PC-9 (cell line): ENCODE data around the gene WDR3. TPM values are rescaled to one million over a fixed set of nuclear protein-coding genes. Genes with fewer than 3 reads are reported as not detected.
A peak's percentile ranks its signal among the peaks of the same experiment; 100 is the strongest.

ENCODE experiments used
- BruUV-seq: library from RNA; stranded (reverse); fragments of 400-500 nt; replicated peaks from 2 replicates; lab custom pipeline; 2021; lab: Mats Ljungman, UMichigan
- CTCF ChIA-PET: fragments of 300-600 bp; sonication (Branson Sonifier 250); formaldehyde crosslinking; loops from one replicate; lab custom pipeline; 2022; ENCODE audit warnings: antibody characterized with exemption; lab: Charles Lee
- POLR2A ChIA-PET: fragments of 300-600 bp; sonication (Branson Sonifier 250); formaldehyde crosslinking; loops from one replicate; lab custom pipeline; 2022; ENCODE audit warnings: antibody characterized with exemption; ENCODE audit not compliant: unreplicated experiment; lab: Charles Lee
- DNase-seq, 2 experiments: peaks; one replicate each; pipeline versions ENCODE4 v3.0.0 to v3.0.0-alpha.2; 2015 to 2022; ENCODE audit warnings: mixed read lengths in 1 of 2
- H2AFZ ChIP-seq: fragments of 200-600 bp; sonication (generic); 2 replicates; pipeline ENCODE4 v1.8.1; 2017; ENCODE audit warnings: antibody characterized with exemption
- H3F3A ChIP-seq: fragments of 200-600 bp; sonication (generic); 2 replicates; pipeline ENCODE4 v1.8.1; 2017; ENCODE audit warnings: antibody characterized with exemption, mild to moderate bottlenecking, low read depth; ENCODE audit not compliant: insufficient read depth
- H3K27ac ChIP-seq: fragments of 200-600 bp; sonication (generic); 2 replicates; pipeline ENCODE4 v1.6.1; 2016; ENCODE audit warnings: mixed run types
- H3K27me3 ChIP-seq: fragments of 200-600 bp; sonication (generic); 2 replicates; pipeline ENCODE4 v1.6.1; 2016; ENCODE audit warnings: low read depth, mixed run types; ENCODE audit not compliant: insufficient read depth
- H3K36me3 ChIP-seq: fragments of 200-600 bp; sonication (generic); 2 replicates; pipeline ENCODE4 v1.6.1; 2016; ENCODE audit warnings: low read depth, mixed run types
- H3K4me1 ChIP-seq: fragments of 200-600 bp; sonication (generic); replicated peaks from 2 replicates; pipeline ENCODE4 v1.6.1; 2016; ENCODE audit warnings: mixed run types; ENCODE audit not compliant: insufficient read depth
- H3K4me2 ChIP-seq: fragments of 200-600 bp; sonication (generic); 2 replicates; pipeline ENCODE4 v1.6.1; 2017; ENCODE audit warnings: mixed run types
- H3K4me3 ChIP-seq: fragments of 200-600 bp; sonication (generic); 2 replicates; pipeline ENCODE4 v1.6.1; 2016; ENCODE audit warnings: mixed run types
- H3K79me2 ChIP-seq: fragments of 200-600 bp; sonication (generic); 2 replicates; pipeline ENCODE4 v1.6.1; 2017; ENCODE audit warnings: low read depth, mixed run types
- H3K9me2 ChIP-seq: fragments of 200-600 bp; sonication (generic); 2 replicates; pipeline ENCODE4 v1.8.1; 2017; ENCODE audit warnings: mild to moderate bottlenecking; ENCODE audit not compliant: insufficient read depth
- H3K9me3 ChIP-seq: fragments of 200-600 bp; sonication (generic); 2 replicates; pipeline ENCODE4 v1.8.1; 2016; ENCODE audit warnings: low read depth; ENCODE audit not compliant: insufficient read depth
- H4K20me1 ChIP-seq: fragments of 200-600 bp; sonication (generic); 2 replicates; pipeline ENCODE4 v1.8.1; 2017; ENCODE audit not compliant: insufficient read depth
- CTCF ChIP-seq: fragments of 200-600 bp; sonication (generic); conservative IDR thresholded peaks from 2 replicates; pipeline ENCODE4 v1.6.1; 2017; ENCODE audit warnings: mixed run types, antibody characterized with exemption, mild to moderate bottlenecking, moderate library complexity
- EZH2 ChIP-seq: fragments of 200-600 bp; sonication (generic); IDR thresholded peaks from 2 replicates; pipeline ENCODE4 v1.8.0; 2017; ENCODE audit warnings: antibody characterized with exemption, low read depth
- intact Hi-C: fragments of 100-400 bp; cut with micrococcal nuclease; formaldehyde crosslinking; loops from one replicate; pipeline ENCODE4 v1.10.0; 2022; ENCODE audit not compliant: unreplicated experiment
- total RNA-seq: library from RNA; stranded (reverse); gene quantifications from 2 replicates; pipeline ENCODE4 v1.2.3, GENCODE V29; 2021

The WDR3 gene
- total RNA-seq, 1 experiment from 2014 or later: 38.3 TPM

GRCh38 chr1:117967477-117967876 is 37.9 kb downstream of the WDR3 start:
- TF ChIP-seq CTCF: peak; percentile 32; the same call in 1 of the 2 replicates
- TF ChIP-seq EZH2: no peak
- 0 out of 2 replicates have a peak, but pooled peaks cover 6% of the 10 kb centered on the region for H3F3A ChIP-seq
- no peaks in the 10 kb centered on the region for H3K79me2 ChIP-seq
- no peaks in the 10 kb centered on the region for H3K4me1 ChIP-seq
- H3K27ac ChIP-seq: no peak overlapping the region
- DNase-seq: no peak
- H3K36me3 ChIP-seq: no peaks in the 10 kb centered on the region
- H4K20me1 ChIP-seq: no peaks in the 10 kb centered on the region
- ChIA-PET POLR2A (interaction anchor here (0.6 kb wide), 1 partner anchor 551 kb away, joined by 3 read pairs; no protein-coding TSS in a partner anchor), CTCF (no interaction called here)
- H3K4me3 ChIP-seq: no peak overlapping the region
- intact Hi-C loops: no loop called here
- no TSS peak for BruUV-seq
- H2AFZ ChIP-seq: no peak overlapping the region
- H3K27me3 ChIP-seq: no peaks in the 10 kb centered on the region
- H3K9me3 ChIP-seq: no peaks in the 10 kb centered on the region
- H3K9me2 ChIP-seq: no peaks in the 10 kb centered on the region
- H3K4me2 ChIP-seq: no peak overlapping the region

GRCh38 chr1:117967881-117968280 is 38.3 kb downstream of the WDR3 start:
- POLR2A ChIA-PET: interaction anchor here (0.6 kb wide), 1 partner anchor 552 kb away, joined by 3 read pairs; no protein-coding TSS in a partner anchor

GRCh38 chr1:117970252-117970651 is 40.7 kb downstream of the WDR3 start:
- POLR2A ChIA-PET: no interaction called here
- BruUV-seq: no TSS peak
- Histone ChIP-seq H2AFZ (no peak overlapping the region), H3K27me3 (no peaks in the 10 kb centered on the region), H3K9me3 (no peaks in the 10 kb centered on the region), H3K4me2 (no peak overlapping the region), H3F3A (0 out of 2 replicates have a peak, but pooled peaks cover 6% of the 10 kb centered on the region), H3K9me2 (no peaks in the 10 kb centered on the region), H3K36me3 (no peaks in the 10 kb centered on the region), H3K4me1 (no peaks in the 10 kb centered on the region), H3K79me2 (no peaks in the 10 kb centered on the region), H4K20me1 (no peaks in the 10 kb centered on the region), H3K27ac (no peak overlapping the region), H3K4me3 (no peak overlapping the region)
- intact Hi-C loops: no loop called here
- CTCF ChIA-PET: no interaction called here
- TF ChIP-seq EZH2 (no peak), CTCF (no peak)
- DNase-seq: no peak

More at GRCh38 chr1:117967881-117968280, 38.3 kb downstream of the WDR3 start:
- TF ChIP-seq EZH2 (no peak), CTCF (no peak)
- no peak overlapping the region for H3K4me3 ChIP-seq
- BruUV-seq: no TSS peak
- H3K4me2 ChIP-seq: no peak overlapping the region
- H3K27ac ChIP-seq: no peak overlapping the region
- no peaks in the 10 kb centered on the region for H3K79me2 ChIP-seq
- H3K9me3 ChIP-seq: no peaks in the 10 kb centered on the region
- H3F3A ChIP-seq: 0 out of 2 replicates have a peak, but pooled peaks cover 6% of the 10 kb centered on the region
- CTCF ChIA-PET: no interaction called here
- no peaks in the 10 kb centered on the region for H3K4me1 ChIP-seq
- no peaks in the 10 kb centered on the region for H3K36me3 ChIP-seq
- no peaks in the 10 kb centered on the region for H4K20me1 ChIP-seq
- no peak overlapping the region for H2AFZ ChIP-seq
- intact Hi-C loops: no loop called here
- DNase-seq: peak in 1 of 2 experiments; percentile 2
- H3K27me3 ChIP-seq: no peaks in the 10 kb centered on the region
- H3K9me2 ChIP-seq: no peaks in the 10 kb centered on the region
